Activated CD4-positive, CD25-positive, alpha-beta regulatory T cell treated with anti-CD3 and anti-CD28 coated beads, Interleukin-2, amount 50 U/mL, for 16 hours (primary cell): ENCODE data around the gene CLEC19A.

Source experiments
- DNase-seq: peaks from one replicate; pipeline ENCODE4 v3.0.0-alpha.2; 2020; ENCODE audit warnings: low read depth, low spot score

Gene CLEC19A

GRCh38 chr16:19285431-19285830 lies at the start of gene CLEC19A:
TSS of gene CLEC19A (plus strand) at chr16:19285731. CDS start at chr16:19285852, 121 bp downstream.
- no peak for DNase-seq

GRCh38 chr16:19235886-19236285 lies 49.6 kb upstream of the CLEC19A start:
- DNase-seq: no peak

GRCh38 chr16:19236561-19237209 lies 48.8 kb upstream of the CLEC19A start:
- DNase-seq: no peak

- no peak for DNase-seq
Measured at GRCh38 chr16:19238406-19238805, 47.1 kb upstream of the CLEC19A start.

- no peak for DNase-seq
Measured at GRCh38 chr16:19239511-19240155, 45.9 kb upstream of the CLEC19A start.

- no peak for DNase-seq
Measured at GRCh38 chr16:19240494-19240893, 45.0 kb upstream of the CLEC19A start.

- no peak for DNase-seq
Measured at GRCh38 chr16:19241512-19241911, 44.0 kb upstream of the CLEC19A start.

- DNase-seq: no peak
Measured at GRCh38 chr16:19242186-19242585, 43.3 kb upstream of the CLEC19A start.

GRCh38 chr16:19242987-19243575 lies 42.5 kb upstream of the CLEC19A start:
- no peak for DNase-seq

GRCh38 chr16:19245326-19245925 lies 40.1 kb upstream of the CLEC19A start:
- DNase-seq: no peak

- DNase-seq: no peak
Measured at GRCh38 chr16:19252904-19253303, 32.6 kb upstream of the CLEC19A start.

GRCh38 chr16:19254611-19255010 lies 30.9 kb upstream of the CLEC19A start:
- DNase-seq: no peak

- no peak for DNase-seq
Measured at GRCh38 chr16:19264123-19264673, 21.3 kb upstream of the CLEC19A start.

- no peak for DNase-seq
Measured at GRCh38 chr16:19265380-19265930, 20.1 kb upstream of the CLEC19A start.

- no peak for DNase-seq
Measured at GRCh38 chr16:19266774-19267173, 18.8 kb upstream of the CLEC19A start.

- no peak for DNase-seq
Measured at GRCh38 chr16:19269098-19269497, 16.4 kb upstream of the CLEC19A start.

- DNase-seq: no peak
Measured at GRCh38 chr16:19274165-19274797, 11.2 kb upstream of the CLEC19A start.

- DNase-seq: no peak
Measured at GRCh38 chr16:19278403-19278802, 7.1 kb upstream of the CLEC19A start.

GRCh38 chr16:19281246-19281645 lies 4.3 kb upstream of the CLEC19A start:
- DNase-seq: no peak

GRCh38 chr16:19282101-19282500 lies 3.4 kb upstream of the CLEC19A start:
- no peak for DNase-seq

GRCh38 chr16:19283637-19284036 lies 1.9 kb upstream of the CLEC19A start:
- no peak for DNase-seq

- DNase-seq: no peak
Measured at GRCh38 chr16:19284207-19284606, 1.3 kb upstream of the CLEC19A start.
